Left lung (tissue), 10 donors: ENCODE results near the gene USO1. TPM values are rescaled to one million over a fixed set of nuclear protein-coding genes. Genes with fewer than 3 reads are reported as not detected.

ENCODE experiments used
- ATAC-seq: fragments of 200-7000 bp; cut with Tn5 transposase; one replicate; pipeline ENCODE4 v1.9.1; 2020; ENCODE audit warnings: moderate library complexity
- DNase-seq, 4 donors: peaks; one replicate each; pipeline ENCODE4 v3.0.0-alpha.2; 2013 to 2020
- H3K27ac ChIP-seq, 2 donors: fragments of 200-600 bp; sonication (generic) in 1 of 2; one replicate each; pipeline versions ENCODE4 v1.5.0 to v1.8.0; 2020 to 2021
- H3K27me3 ChIP-seq, 2 donors: fragments of 200-600 bp; sonication (generic) in 1 of 2; one replicate each; pipeline versions ENCODE4 v1.5.0 to v1.8.0; 2020 to 2021
- H3K36me3 ChIP-seq, 2 donors: fragments of 200-600 bp; sonication (generic) in 1 of 2; one replicate each; pipeline versions ENCODE4 v1.5.0 to v1.8.0; 2020 to 2021
- H3K4me1 ChIP-seq, 2 donors: fragments of 200-600 bp; one replicate each; pipeline ENCODE4 v1.8.0; 2021
- H3K4me3 ChIP-seq, 2 donors: fragments of 200-600 bp; sonication (generic) in 1 of 2; one replicate each; pipeline versions ENCODE4 v1.5.0 to v1.8.0; 2020 to 2021; ENCODE audit warnings: mild to moderate bottlenecking in 1 of 2
- H3K9me3 ChIP-seq, 2 donors: fragments of 200-600 bp; sonication (generic) in 1 of 2; one replicate each; pipeline versions ENCODE4 v1.5.0 to v1.8.0; 2020 to 2021
- CTCF ChIP-seq, 2 donors: fragments of 200-600 bp; sonication (generic) in 1 of 2; IDR thresholded peaks; one replicate each; pipeline versions ENCODE4 v1.5.0 to v1.8.0; 2021; ENCODE audit warnings: antibody characterized with exemption in 2 of 2
- intact Hi-C, 2 donors: fragments of 100-400 bp; cut with DNase I; formaldehyde crosslinking; loops; one replicate each; pipeline versions ENCODE4 v1.11.2 to v1.14.2; 2022
- polyA plus RNA-seq, 6 donors: library from polyadenylated mRNA; unstranded; fragments of 120-200 nt; gene quantifications; one replicate each; pipeline ENCODE4 v1.2.1, GENCODE V29; 2013; ENCODE audit not compliant: insufficient read length in 6 of 6
- total RNA-seq, 2 donors: library from RNA; stranded (reverse); fragmentation: NEBNext Ultra II Directional; extraction: Animal tissue kit (Norgen Biotek cat#: 25700); gene quantifications; one replicate each; pipeline ENCODE4 v1.2.1, GENCODE V29; 2021
- donor health status: DM: no; HTN: yes; CAD: no.
- donor health status: DM: no; HTN: no; CAD: no.

The USO1 gene
- total and polyA plus RNA-seq, 8 donors: 64.2 to 86.1 (median 74.5) TPM

- no peaks in the 10 kb centered on the region for H3K27me3 ChIP-seq
- DNase-seq (peak in 2 of 4 donors; percentile 6 to 29), ATAC-seq (peak; percentile 91)
- intact Hi-C loops: no loop called here
- no peak overlapping the region for H3K27ac ChIP-seq
- TF ChIP-seq CTCF (IDR thresholded peaks at IDR 0.05): no peak
- no peaks in the 10 kb centered on the region for H3K9me3 ChIP-seq
- peaks cover 0 to 13% of the 10 kb centered on the region in 2 donors for H3K4me1 ChIP-seq
- H3K36me3 ChIP-seq: no peaks in the 10 kb centered on the region
- no peak overlapping the region for H3K4me3 ChIP-seq
Measured at GRCh38 chr4:75696071-75696470, 28.3 kb upstream of the USO1 start.

GRCh38 chr4:75696581-75696980 lies 27.8 kb upstream of the USO1 start:
- no peak for DNase-seq
- intact Hi-C loops: no loop called here

GRCh38 chr4:75698162-75698962 lies 26.0 kb upstream of the USO1 start:
- intact Hi-C loops: no loop called here
- H3K4me3 ChIP-seq: no peak overlapping the region
- no peaks in the 10 kb centered on the region for H3K9me3 ChIP-seq
- H3K4me1 ChIP-seq: peaks cover 0 to 13% of the 10 kb centered on the region in 2 donors
- TF ChIP-seq CTCF (IDR thresholded peaks at IDR 0.05): no peak
- peak; percentile 71 for ATAC-seq
- H3K27ac ChIP-seq: peak overlapping the region; percentile 59 to 70
- H3K36me3 ChIP-seq: no peaks in the 10 kb centered on the region
- no peaks in the 10 kb centered on the region for H3K27me3 ChIP-seq
- DNase-seq: no peak

More at GRCh38 chr4:75696581-75696980, 27.8 kb upstream of the USO1 start:
- TF ChIP-seq CTCF (IDR thresholded peaks at IDR 0.05): no peak
- Histone ChIP-seq H3K9me3 (no peaks in the 10 kb centered on the region), H3K27ac (no peak overlapping the region), H3K4me3 (no peak overlapping the region), H3K36me3 (no peaks in the 10 kb centered on the region), H3K27me3 (no peaks in the 10 kb centered on the region), H3K4me1 (peaks cover 0 to 13% of the 10 kb centered on the region in 2 donors)
- peak; percentile 27 for ATAC-seq

- Histone ChIP-seq H3K9me3 (no peaks in the 10 kb centered on the region), H3K27ac (peak overlapping the region in 1 of 2 donors; percentile 70), H3K4me3 (no peak overlapping the region), H3K36me3 (no peaks in the 10 kb centered on the region), H3K27me3 (no peaks in the 10 kb centered on the region), H3K4me1 (peaks cover 0 to 13% of the 10 kb centered on the region in 2 donors)
- no peak for TF ChIP-seq CTCF (IDR thresholded peaks at IDR 0.05)
- ATAC-seq (no peak), DNase-seq (no peak)
- intact Hi-C loops: no loop called here
Measured at GRCh38 chr4:75698963-75699228, 25.5 kb upstream of the USO1 start.

GRCh38 chr4:75699299-75699698 lies 25.1 kb upstream of the USO1 start:
- peaks cover 0 to 13% of the 10 kb centered on the region in 2 donors for H3K4me1 ChIP-seq
- DNase-seq (no peak), ATAC-seq (no peak)
- no peaks in the 10 kb centered on the region for H3K27me3 ChIP-seq
- H3K4me3 ChIP-seq: no peak overlapping the region
- intact Hi-C loops: no loop called here
- TF ChIP-seq CTCF (IDR thresholded peaks at IDR 0.05): no peak
- H3K36me3 ChIP-seq: no peaks in the 10 kb centered on the region
- H3K9me3 ChIP-seq: no peaks in the 10 kb centered on the region
- peak overlapping the region in 1 of 2 donors; percentile 70 for H3K27ac ChIP-seq
